H9 (cell line): ENCODE results near the gene KCNK10. TPM values are rescaled to one million over a fixed set of nuclear protein-coding genes. Genes with fewer than 3 reads are reported as not detected.

ENCODE experiments used
- DNase-seq: peaks from one replicate; pipeline ENCODE4 v3.0.0-alpha.2; 2017
- H2AFZ ChIP-seq: one replicate; pipeline ENCODE4 v1.6.1; 2013; ENCODE audit warnings: mild to moderate bottlenecking, low read length, control low read depth, moderate library complexity
- H2AK5ac ChIP-seq: 2 replicates; pipeline ENCODE4 v1.6.1; 2013; ENCODE audit warnings: low read length, control low read depth, mixed read lengths; ENCODE audit not compliant: insufficient read length
- H2BK120ac ChIP-seq: one replicate; pipeline ENCODE4 v1.6.1; 2013; ENCODE audit warnings: low read depth, mild to moderate bottlenecking, low read length, control low read depth, inconsistent platforms; ENCODE audit not compliant: poor library complexity, severe bottlenecking
- H2BK12ac ChIP-seq: 2 replicates; pipeline ENCODE4 v1.6.1; 2013; ENCODE audit warnings: low read length, control low read depth, mixed read lengths, low read depth; ENCODE audit not compliant: insufficient read length
- H2BK15ac ChIP-seq: 2 replicates; pipeline ENCODE4 v1.6.1; 2013; ENCODE audit warnings: low read depth, low read length, control low read depth
- H2BK20ac ChIP-seq: one replicate; pipeline ENCODE4 v1.6.1; 2013; ENCODE audit warnings: low read depth, mild to moderate bottlenecking, low read length, control low read depth, inconsistent platforms; ENCODE audit not compliant: poor library complexity, severe bottlenecking
- H2BK5ac ChIP-seq: 2 replicates; pipeline ENCODE4 v1.6.1; 2013; ENCODE audit warnings: low read length, control low read depth, mixed read lengths; ENCODE audit not compliant: insufficient read length
- H3K14ac ChIP-seq: 2 replicates; pipeline ENCODE4 v1.6.1; 2013; ENCODE audit warnings: low read length, control low read depth; ENCODE audit not compliant: insufficient read depth
- H3K18ac ChIP-seq: 2 replicates; pipeline ENCODE4 v1.6.1; 2013; ENCODE audit warnings: low read depth, mild to moderate bottlenecking, mixed read lengths, low read length, control low read depth; ENCODE audit not compliant: insufficient read length
- H3K23ac ChIP-seq: 2 replicates; pipeline ENCODE4 v1.6.1; 2013; ENCODE audit warnings: low read length, control low read depth, mixed read lengths, low read depth; ENCODE audit not compliant: insufficient read length
- H3K23me2 ChIP-seq: 2 replicates; pipeline ENCODE4 v1.6.1; 2013; ENCODE audit warnings: low read depth, mild to moderate bottlenecking, mixed read lengths, low read length, control low read depth; ENCODE audit not compliant: insufficient read length, poor library complexity, severe bottlenecking
- H3K27ac ChIP-seq: 2 replicates; pipeline ENCODE4 v1.5.1; 2013; ENCODE audit warnings: low read length, control low read depth, mixed read lengths, low read depth; ENCODE audit not compliant: insufficient read length
- H3K27me3 ChIP-seq: 2 replicates; pipeline ENCODE4 v1.6.1; 2013; ENCODE audit warnings: low read length, control low read depth, inconsistent platforms; ENCODE audit not compliant: insufficient read depth
- H3K4ac ChIP-seq: 2 replicates; pipeline ENCODE4 v1.6.1; 2013; ENCODE audit warnings: low read depth, mild to moderate bottlenecking, control low read depth, inconsistent platforms, low read length, moderate library complexity
- H3K4me1 ChIP-seq: 2 replicates; pipeline ENCODE4 v1.6.1; 2013; ENCODE audit warnings: low read length, control low read depth, inconsistent platforms; ENCODE audit not compliant: insufficient read depth
- H3K4me2 ChIP-seq: 2 replicates; pipeline ENCODE4 v1.6.1; 2013; ENCODE audit warnings: low read length, control low read depth, mixed read lengths; ENCODE audit not compliant: insufficient read length, insufficient read depth
- H3K56ac ChIP-seq: 2 replicates; pipeline ENCODE4 v1.6.1; 2013; ENCODE audit warnings: low read depth, mild to moderate bottlenecking, mixed read lengths, low read length, control low read depth; ENCODE audit not compliant: insufficient read length
- H3K79me1 ChIP-seq: 2 replicates; pipeline ENCODE4 v1.6.1; 2013; ENCODE audit warnings: low read depth, mild to moderate bottlenecking, moderate library complexity, low read length, control low read depth, inconsistent platforms; ENCODE audit not compliant: insufficient read depth, poor library complexity, severe bottlenecking
- H3K79me2 ChIP-seq: 2 replicates; pipeline ENCODE4 v1.6.1; 2013; ENCODE audit warnings: low read length, control low read depth, inconsistent platforms; ENCODE audit not compliant: insufficient read depth
- H3K9ac ChIP-seq: 2 replicates; pipeline ENCODE4 v1.6.1; 2013; ENCODE audit warnings: low read length, control low read depth, mixed read lengths; ENCODE audit not compliant: insufficient read length; ENCODE audit errors: extremely low read depth
- H3K9me3 ChIP-seq: one replicate; pipeline ENCODE4 v1.6.1; 2013; ENCODE audit warnings: low read depth, low read length, inconsistent platforms; ENCODE audit not compliant: control insufficient read depth
- H3T11ph ChIP-seq: one replicate; pipeline ENCODE4 v1.6.1; 2013; ENCODE audit warnings: mild to moderate bottlenecking, low read length, control low read depth, inconsistent platforms
- H4K20me1 ChIP-seq: one replicate; pipeline ENCODE4 v1.6.1; 2013; ENCODE audit not compliant: control insufficient read depth, insufficient read length, insufficient read depth
- H4K5ac ChIP-seq: 2 replicates; pipeline ENCODE4 v1.6.1; 2013; ENCODE audit warnings: low read depth, mild to moderate bottlenecking, mixed read lengths, low read length, control low read depth; ENCODE audit not compliant: insufficient read length
- H4K8ac ChIP-seq: replicated peaks from 2 replicates; pipeline ENCODE4 v1.6.1; 2013; ENCODE audit warnings: low read length, control low read depth, mixed read lengths, low read depth; ENCODE audit not compliant: insufficient read length
- H4K91ac ChIP-seq: 2 replicates; pipeline ENCODE4 v1.6.1; 2013; ENCODE audit warnings: low read depth, mild to moderate bottlenecking, moderate library complexity, mixed read lengths, low read length, control low read depth; ENCODE audit not compliant: insufficient read length
- H3K27ac Mint-ChIP-seq, 3 experiments: 2 replicates in 2 of 3; 3 replicates in 1 of 3; pipeline ENCODE4 v1.8.0; 2020 to 2021; ENCODE audit warnings: mixed read lengths in 3 of 3, mild to moderate bottlenecking in 1 of 3, moderate library complexity in 1 of 3
- H3K27me3 Mint-ChIP-seq: 2 replicates; pipeline ENCODE4 v1.8.0; 2021; ENCODE audit warnings: low read depth, mild to moderate bottlenecking, moderate library complexity, mixed read lengths
- H3K36me3 Mint-ChIP-seq, 3 experiments: 2 replicates in 2 of 3; 3 replicates in 1 of 3; pipeline ENCODE4 v1.8.0; 2020 to 2021; ENCODE audit warnings: low read depth in 3 of 3, mixed read lengths in 3 of 3; ENCODE audit not compliant: insufficient read depth in 1 of 3
- H3K4me1 Mint-ChIP-seq, 2 experiments: 2 replicates each; pipeline ENCODE4 v1.8.0; 2020; ENCODE audit warnings: mixed read lengths in 2 of 2
- H3K4me3 Mint-ChIP-seq, 2 experiments: 2 replicates in 1 of 2; 3 replicates in 1 of 2; pipeline ENCODE4 v1.8.0; 2020 to 2021; ENCODE audit warnings: mild to moderate bottlenecking in 2 of 2, mixed read lengths in 2 of 2, moderate library complexity in 1 of 2
- H3K9me3 Mint-ChIP-seq, 2 experiments: 2 replicates in 1 of 2; 3 replicates in 1 of 2; pipeline ENCODE4 v1.8.0; 2020; ENCODE audit warnings: mild to moderate bottlenecking in 2 of 2, mixed read lengths in 2 of 2, moderate library complexity in 1 of 2
- WGBS: extraction: QIAGEN DNeasy Blood & Tissue Kit; methylation state at CpG from one replicate; pipeline ENCODE4 v1.1.7; 2013; ENCODE audit warnings: missing lambda C conversion rate, low lambda C conversion rate, mixed read lengths; ENCODE audit not compliant: insufficient read length; ENCODE audit errors: extremely low coverage; 5-methylcytosine and 5-hydroxymethylcytosine counted together
- total RNA-seq: library from RNA; stranded (reverse); gene quantifications from 2 replicates; pipeline ENCODE4 v1.2.1, GENCODE V29; 2021
- TF ChIP-seq, protein P1 (sequence below): fragments of 200-600 bp; sonication (generic); conservative IDR thresholded peaks from 3 replicates; pipeline ENCODE4 v1.8.0; 2021; ENCODE audit warnings: antibody characterized with exemption, mild to moderate bottlenecking

The KCNK10 gene
- total RNA-seq, 1 experiment from 2014 or later, result 0.33 TPM

DNA sequence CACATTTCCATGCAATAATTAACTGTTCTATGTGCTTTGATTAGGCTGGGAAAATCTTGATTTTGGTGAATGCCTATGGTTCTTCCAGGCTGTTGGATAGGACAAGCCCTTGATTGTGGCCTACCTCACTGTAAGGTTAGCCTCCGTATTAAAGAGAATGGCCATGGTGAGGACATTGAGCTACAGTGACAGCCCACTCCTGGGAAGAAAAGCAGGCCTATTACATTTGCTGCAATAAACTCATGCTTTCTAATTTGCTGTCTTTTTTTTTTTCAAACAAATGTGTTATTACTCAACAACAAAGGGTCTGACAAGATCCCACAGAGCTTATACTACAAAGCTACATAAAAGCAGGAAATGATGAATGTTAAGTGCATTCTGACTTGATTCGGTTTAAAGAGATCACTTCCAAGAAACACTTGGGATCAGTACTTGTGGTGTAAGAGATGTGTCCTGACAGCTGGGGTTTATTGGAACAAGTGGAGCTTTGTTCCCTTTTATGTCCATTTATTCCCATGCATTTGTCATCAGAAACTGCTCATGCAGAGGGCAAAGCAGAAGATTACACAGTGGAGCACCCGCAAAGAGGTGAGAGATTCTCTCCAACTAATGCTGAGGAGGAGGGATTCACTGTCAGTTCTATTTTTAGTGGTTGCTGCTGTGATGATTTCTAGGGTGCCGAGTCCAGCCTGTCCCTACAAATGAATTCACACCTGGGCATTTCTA is 29.1 kb upstream of the KCNK10 start:
- no peaks in the 10 kb centered on the region; a peak in 1 of 5 replicates for H3K9me3 Mint-ChIP-seq
- no peaks in the 10 kb centered on the region for H3K36me3 Mint-ChIP-seq
- Histone ChIP-seq H3K4me2 (no peak overlapping the region), H3K18ac (no peak overlapping the region), H4K20me1 (no peaks in the 10 kb centered on the region), H2BK15ac (no peak overlapping the region), H2AK5ac (no peak overlapping the region), H3T11ph (no peak overlapping the region), H3K79me1 (no peaks in the 10 kb centered on the region), H2BK120ac (no peak overlapping the region), H4K5ac (no peak overlapping the region), H3K56ac (no peak overlapping the region), H2AFZ (no peak overlapping the region), H3K23me2 (no peaks in the 10 kb centered on the region), H3K4me1 (no peaks in the 10 kb centered on the region), H3K9ac (no peak overlapping the region), H2BK20ac (no peak overlapping the region), H3K14ac (no peak overlapping the region), H3K4ac (no peak overlapping the region), H2BK5ac (no peak overlapping the region), H2BK12ac (no peak overlapping the region), H3K79me2 (no peaks in the 10 kb centered on the region), H4K8ac (no peak overlapping the region), H3K27me3 (no peaks in the 10 kb centered on the region), H3K27ac (no peak overlapping the region), H3K9me3 (no peaks in the 10 kb centered on the region), H4K91ac (no peak overlapping the region), H3K23ac (no peak overlapping the region)
- H3K4me3 Mint-ChIP-seq, result no peak overlapping the region
- no CpG with 5 or more reads among the region's 4 CpGs for WGBS
- H3K27ac Mint-ChIP-seq, result no peak overlapping the region
- no peaks in the 10 kb centered on the region; the same call in 1 of the 2 replicates for H3K27me3 Mint-ChIP-seq
- DNase-seq, result no peak
- peaks cover 4 to 5% of the 10 kb centered on the region in 2 experiments; a peak in 2 of 4 replicates for H3K4me1 Mint-ChIP-seq
- TF ChIP-seq, protein P1, sequence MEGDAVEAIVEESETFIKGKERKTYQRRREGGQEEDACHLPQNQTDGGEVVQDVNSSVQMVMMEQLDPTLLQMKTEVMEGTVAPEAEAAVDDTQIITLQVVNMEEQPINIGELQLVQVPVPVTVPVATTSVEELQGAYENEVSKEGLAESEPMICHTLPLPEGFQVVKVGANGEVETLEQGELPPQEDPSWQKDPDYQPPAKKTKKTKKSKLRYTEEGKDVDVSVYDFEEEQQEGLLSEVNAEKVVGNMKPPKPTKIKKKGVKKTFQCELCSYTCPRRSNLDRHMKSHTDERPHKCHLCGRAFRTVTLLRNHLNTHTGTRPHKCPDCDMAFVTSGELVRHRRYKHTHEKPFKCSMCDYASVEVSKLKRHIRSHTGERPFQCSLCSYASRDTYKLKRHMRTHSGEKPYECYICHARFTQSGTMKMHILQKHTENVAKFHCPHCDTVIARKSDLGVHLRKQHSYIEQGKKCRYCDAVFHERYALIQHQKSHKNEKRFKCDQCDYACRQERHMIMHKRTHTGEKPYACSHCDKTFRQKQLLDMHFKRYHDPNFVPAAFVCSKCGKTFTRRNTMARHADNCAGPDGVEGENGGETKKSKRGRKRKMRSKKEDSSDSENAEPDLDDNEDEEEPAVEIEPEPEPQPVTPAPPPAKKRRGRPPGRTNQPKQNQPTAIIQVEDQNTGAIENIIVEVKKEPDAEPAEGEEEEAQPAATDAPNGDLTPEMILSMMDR, result no peak
